K562 (cell line): ENCODE results near the gene RNF19B. TPM values are rescaled to one million over a fixed set of nuclear protein-coding genes. Genes with fewer than 3 reads are reported as not detected.
"Not testable (repeated sequence)": the region's sequence is repeated elsewhere in the genome, so short reads cannot be mapped to it uniquely, and the experiment has no call there.

ENCODE experiments used
- ATAC-seq: fragments of 200-7000 bp; cut with Tn5 transposase; 3 replicates; pipeline ENCODE4 v1.9.1; 2020; ENCODE audit warnings: moderate library complexity
- BruUV-seq: library from RNA; stranded (reverse); fragments of 400-500 nt; replicated peaks from 2 replicates; lab custom pipeline; 2021; lab: Mats Ljungman, UMichigan
- CTCF ChIA-PET: fragments of 300-600 bp; formaldehyde crosslinking; extraction: SDS; loops from one replicate; lab custom pipeline; 2021; ENCODE audit warnings: low intra/inter-chr PET ratio; lab: Yijun Ruan, JAX
- POLR2A ChIA-PET: fragments of 300-600, 350-650 bp; sonication (Branson Sonifier 250); formaldehyde crosslinking; extraction: SDS; loops from one replicate; lab custom pipeline; 2021; ENCODE audit warnings: antibody characterized with exemption, inconsistent platforms; lab: Yijun Ruan, JAX
- DNase-seq, 4 experiments: peaks; one replicate each; pipeline versions ENCODE4 v3.0.0 to v3.0.0-alpha.2; 2011 to 2018; ENCODE audit warnings: low spot score in 3 of 4, mixed read lengths in 3 of 4; ENCODE audit errors: extremely low read depth in 1 of 4
- FAIRE-seq: peaks from 2 replicates; lab custom pipeline; 2011; peaks lifted over from hg19 to GRCh38; lab: Jason Lieb, UNC
- H2AFZ ChIP-seq: 2 replicates; pipeline ENCODE4 v1.6.0; 2011; ENCODE audit warnings: low read depth, low read length, control low read depth, inconsistent platforms
- H3K27ac ChIP-seq: fragments of 200-600 bp; 3 replicates; pipeline ENCODE4 v1.8.0; 2011; ENCODE audit warnings: low read depth, mild to moderate bottlenecking, control low read depth, inconsistent platforms, low read length, moderate library complexity, mixed read lengths; ENCODE audit errors: extremely low read depth
- H3K27me3 ChIP-seq, 2 experiments: fragments of 300-600 bp in 1 of 2; 2 replicates in 1 of 2; 3 replicates in 1 of 2; pipeline versions ENCODE4 v1.6.0 to v1.8.0; 2011; ENCODE audit warnings: inconsistent platforms in 2 of 2, low read length in 2 of 2, mild to moderate bottlenecking in 1 of 2, mixed read lengths in 1 of 2, moderate library complexity in 1 of 2; ENCODE audit not compliant: control insufficient read depth in 2 of 2, insufficient read depth in 2 of 2
- H3K36me3 ChIP-seq: fragments of 300-600 bp; 3 replicates; pipeline ENCODE4 v1.8.0; 2011; ENCODE audit warnings: mild to moderate bottlenecking, low read length, inconsistent platforms; ENCODE audit not compliant: control insufficient read depth, insufficient read depth
- H3K4me1 ChIP-seq, 2 experiments: fragments of 200-600 bp in 1 of 2; replicated peaks in 1 of 2; 2 replicates in 1 of 2; 3 replicates in 1 of 2; pipeline versions ENCODE4 v1.5.1 to v1.8.0; 2011; ENCODE audit warnings: inconsistent platforms in 2 of 2, low read length in 2 of 2, mild to moderate bottlenecking in 1 of 2, mixed read lengths in 1 of 2, moderate library complexity in 1 of 2; ENCODE audit not compliant: control insufficient read depth in 2 of 2, insufficient read depth in 2 of 2
- H3K4me2 ChIP-seq: 2 replicates; pipeline ENCODE4 v1.6.1; 2011; ENCODE audit warnings: low read length, control low read depth, inconsistent platforms, mixed read lengths; ENCODE audit not compliant: insufficient read depth
- H3K4me3 ChIP-seq: fragments of 200-600 bp; sonication (generic), shearing (Covaris generic); 2 replicates; pipeline ENCODE4 v1.5.1; 2016; ENCODE audit warnings: control low read depth, inconsistent platforms
- H3K79me2 ChIP-seq: fragments of 200-600 bp; 3 replicates; pipeline ENCODE4 v1.8.0; 2011; ENCODE audit warnings: low read length, inconsistent platforms; ENCODE audit not compliant: control insufficient read depth, insufficient read depth
- H3K9ac ChIP-seq, 2 experiments: 2 replicates each; pipeline versions ENCODE4 v1.6.0 to v1.6.1; 2011; ENCODE audit warnings: low read depth in 2 of 2, low read length in 2 of 2, control low read depth in 1 of 2, inconsistent platforms in 1 of 2, mild to moderate bottlenecking in 1 of 2, mixed read lengths in 1 of 2; ENCODE audit not compliant: insufficient read depth in 1 of 2
- H3K9me1 ChIP-seq: one replicate; pipeline ENCODE4 v1.6.0; 2011; ENCODE audit warnings: inconsistent platforms, mild to moderate bottlenecking, low read length, moderate library complexity; ENCODE audit not compliant: control insufficient read depth, insufficient read depth
- H3K9me3 ChIP-seq: replicated peaks from 2 replicates; pipeline ENCODE4 v1.5.1; 2011; ENCODE audit warnings: low read depth, low read length, inconsistent platforms; ENCODE audit not compliant: control insufficient read depth, insufficient read depth
- H4K20me1 ChIP-seq: replicated peaks from 2 replicates; pipeline ENCODE4 v1.6.1; 2011; ENCODE audit warnings: low read length, inconsistent platforms, mixed read lengths; ENCODE audit not compliant: control insufficient read depth, insufficient read depth
- HDAC3 ChIP-seq: fragments of 450-650 bp; IDR thresholded peaks from 2 replicates; pipeline ENCODE4 v1.6.1; 2018; ENCODE audit warnings: borderline replicate concordance, mild to moderate bottlenecking, moderate library complexity; ENCODE audit not compliant: partially characterized antibody
- MYNN ChIP-seq, 2 experiments: sonication (generic); formaldehyde crosslinking in 1 of 2; IDR thresholded peaks; 2 replicates each; pipeline versions ENCODE4 v1.5.0 to v1.6.1; 2016 to 2020; ENCODE audit warnings: antibody characterized with exemption in 1 of 2, missing genetic modification reagents in 1 of 2
- NCOA6 ChIP-seq: fragments of 450-650 bp; IDR thresholded peaks from 2 replicates; pipeline ENCODE4 v1.6.1; 2017; ENCODE audit warnings: mild to moderate bottlenecking
- SPI1 ChIP-seq: IDR thresholded peaks from 2 replicates; pipeline ENCODE4 v1.6.1; 2011; ENCODE audit warnings: low read depth, low read length, control low read depth, borderline replicate concordance
- WGBS: fragments of 100-300 bp; shearing (Covaris generic); methylation state at CpG from one replicate; pipeline ENCODE4 v1.1.6; 2016; ENCODE audit warnings: low coverage, mixed read lengths; ENCODE audit not compliant: insufficient coverage; ENCODE audit errors: missing lambda C conversion rate; 5-methylcytosine and 5-hydroxymethylcytosine counted together
- in situ Hi-C: fragments of 300-500 bp; cut with MboI; formaldehyde crosslinking; loops from 4 replicates; pipeline ENCODE4 v1.15.0; 2018; ENCODE audit warnings: inconsistent platforms, mixed read lengths
- intact Hi-C: fragments of 100-400 bp; cut with micrococcal nuclease; formaldehyde crosslinking; loops from 2 replicates; pipeline ENCODE4 v1.14.2; 2022
- polyA plus RNA-seq, 8 experiments: library from polyadenylated mRNA; depleted of rRNA in 4 of 8; stranded (reverse) in 5 of 8; unstranded in 3 of 8; fragments of >200 nt; fragmentation: Nextera tagmentation in 2 of 8; fragmentation: Illumina TruSeq in 1 of 8; extraction: Ambion mirVana in 2 of 8; extraction: Trizol in 1 of 8; gene quantifications; 2 replicates each; pipeline versions ENCODE4 v1.2.1 to v1.2.3, GENCODE V29; 2011 to 2014; ENCODE audit warnings: inconsistent platforms in 1 of 8, missing spikeins in 1 of 8
- total RNA-seq, 7 experiments: library from RNA; depleted of rRNA in 6 of 7; stranded (reverse); fragments of >200 nt in 6 of 7; fragmentation: Illumina TruSeq in 2 of 7; extraction: Trizol in 2 of 7; gene quantifications; 2 replicates each; pipeline versions ENCODE4 v1.2.1 to v1.2.3, GENCODE V29; 2011 to 2021; ENCODE audit warnings: low replicate concordance in 1 of 7
- TF ChIP-seq, protein P1 (sequence below): fragments of 450-650 bp; IDR thresholded peaks from 2 replicates; pipeline ENCODE4 v1.6.1; 2018; ENCODE audit warnings: mild to moderate bottlenecking, low read depth; ENCODE audit not compliant: partially characterized antibody

RNF19B gene
- total and polyA plus RNA-seq, 9 of the 15 experiments (the other 6 are each of a cell fraction or from before 2014, with no cell fraction given) = 2.6 to 14.9 (median 10.1) TPM

DNA sequence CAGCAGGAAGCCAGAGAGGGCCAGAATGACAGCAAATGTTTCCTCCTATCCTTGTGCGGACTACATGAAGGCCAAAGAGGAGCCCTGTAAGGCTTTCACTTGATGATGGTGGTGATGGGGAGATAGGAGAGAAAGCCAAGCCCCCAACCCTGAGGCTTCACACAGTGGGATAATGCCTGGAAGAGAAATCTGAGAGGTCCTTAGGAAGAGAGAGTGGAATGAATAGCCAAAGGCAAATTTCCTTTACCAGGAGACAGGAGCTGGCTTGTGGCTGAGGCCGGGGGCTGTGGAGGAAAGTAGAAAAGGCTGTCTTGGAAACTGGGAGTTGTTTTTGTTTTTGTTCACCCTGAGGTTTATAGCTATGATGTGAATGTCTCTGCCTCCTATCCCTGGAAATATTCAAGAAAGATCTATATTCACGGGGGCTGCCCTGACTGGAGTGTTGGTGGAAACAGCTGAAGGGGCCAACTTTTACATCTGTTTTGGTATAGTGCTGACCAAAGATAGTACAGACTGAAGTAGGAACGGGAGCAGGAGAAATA lies 13.0 kb upstream of the RNF19B start (continued):
- TF ChIP-seq, protein P1, sequence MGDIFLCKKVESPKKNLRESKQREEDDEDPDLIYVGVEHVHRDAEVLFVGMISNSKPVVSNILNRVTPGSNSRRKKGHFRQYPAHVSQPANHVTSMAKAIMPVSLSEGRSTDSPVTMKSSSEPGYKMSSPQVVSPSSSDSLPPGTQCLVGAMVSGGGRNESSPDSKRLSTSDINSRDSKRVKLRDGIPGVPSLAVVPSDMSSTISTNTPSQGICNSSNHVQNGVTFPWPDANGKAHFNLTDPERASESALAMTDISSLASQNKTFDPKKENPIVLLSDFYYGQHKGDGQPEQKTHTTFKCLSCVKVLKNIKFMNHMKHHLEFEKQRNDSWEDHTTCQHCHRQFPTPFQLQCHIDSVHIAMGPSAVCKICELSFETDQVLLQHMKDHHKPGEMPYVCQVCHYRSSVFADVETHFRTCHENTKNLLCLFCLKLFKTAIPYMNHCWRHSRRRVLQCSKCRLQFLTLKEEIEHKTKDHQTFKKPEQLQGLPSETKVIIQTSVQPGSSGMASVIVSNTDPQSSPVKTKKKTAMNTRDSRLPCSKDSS = no peak
- no peak for TF ChIP-seq HDAC3
- TF ChIP-seq NCOA6 = no peak
- TF ChIP-seq MYNN (IDR thresholded peaks at IDR 0.05) = no peak
- TF ChIP-seq MYNN (CRISPR knock-in tag; IDR thresholded peaks at IDR 0.05) = no peak
- no peak for TF ChIP-seq SPI1

DNA sequence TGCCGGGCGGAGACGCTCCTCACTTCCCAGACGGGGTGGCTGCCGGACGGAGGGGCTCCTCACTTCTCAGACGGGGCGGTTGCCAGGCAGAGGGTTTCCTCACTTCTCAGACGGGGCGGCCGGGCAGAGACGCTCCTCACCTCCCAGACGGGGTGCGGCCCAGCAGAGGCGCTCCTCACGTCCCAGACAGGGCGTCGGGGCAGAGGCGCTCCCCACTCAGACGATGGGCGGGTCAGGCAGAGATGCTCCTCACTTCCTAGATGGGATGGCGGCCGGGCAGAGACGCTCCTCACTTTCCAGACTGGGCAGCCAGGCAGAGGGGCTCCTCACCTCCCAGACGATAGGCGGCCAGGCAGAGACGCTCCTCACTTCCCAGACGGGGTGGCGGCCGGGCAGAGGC lies 10.4 kb upstream of the RNF19B start:
- peaks cover 16 to 18% of the 10 kb centered on the region in 2 experiments for H3K27me3 ChIP-seq
- H3K9me3 ChIP-seq, H3K4me2 ChIP-seq, H2AFZ ChIP-seq, H3K27ac ChIP-seq, DNase-seq, H3K79me2 ChIP-seq, H3K4me3 ChIP-seq, intact Hi-C loops, CTCF ChIA-PET, H4K20me1 ChIP-seq, H3K4me1 ChIP-seq, H3K9me1 ChIP-seq, in situ Hi-C loops, ATAC-seq, BruUV-seq, FAIRE-seq, H3K36me3 ChIP-seq, H3K9ac ChIP-seq, POLR2A ChIA-PET: not testable (repeated sequence)
- WGBS = 44% methylated on average over 14 of the region's 30 CpGs

DNA sequence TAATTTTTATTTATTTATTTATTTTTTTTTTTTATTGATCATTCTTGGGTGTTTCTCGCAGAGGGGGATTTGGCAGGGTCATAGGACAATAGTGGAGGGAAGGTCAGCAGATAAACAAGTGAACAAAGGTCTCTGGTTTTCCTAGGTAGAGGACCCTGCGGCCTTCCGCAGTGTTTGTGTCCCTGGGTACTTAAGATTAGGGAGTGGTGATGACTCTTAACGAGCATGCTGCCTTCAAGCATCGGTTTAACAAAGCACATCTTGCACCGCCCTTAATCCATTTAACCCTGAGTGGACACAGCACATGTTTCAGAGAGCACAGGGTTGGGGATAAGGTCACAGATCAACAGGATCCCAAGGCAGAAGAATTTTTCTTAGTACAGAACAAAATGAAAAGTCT lies 8.8 kb upstream of the RNF19B start:
- H3K27ac ChIP-seq, H3K9ac ChIP-seq, H4K20me1 ChIP-seq, H3K9me1 ChIP-seq, H3K9me3 ChIP-seq, ATAC-seq, H3K4me3 ChIP-seq, H3K79me2 ChIP-seq, FAIRE-seq, CTCF ChIA-PET, DNase-seq, H3K4me2 ChIP-seq, H3K4me1 ChIP-seq, H3K36me3 ChIP-seq, in situ Hi-C loops, intact Hi-C loops, H2AFZ ChIP-seq, BruUV-seq, POLR2A ChIA-PET: not testable (repeated sequence)
- peaks cover 12 to 18% of the 10 kb centered on the region in 2 experiments for H3K27me3 ChIP-seq
- 4% methylated on average over 3 of the region's 6 CpGs for WGBS
